Naive thymus-derived CD4-positive, alpha-beta T cell (primary cell): Measurements from ENCODE around the gene NANS. TPM values are rescaled to one million over a fixed set of nuclear protein-coding genes. Genes with fewer than 3 reads are reported as not detected.
"Not testable (repeated sequence)": the region's sequence is repeated elsewhere in the genome, so short reads cannot be mapped to it uniquely, and the experiment has no call there.

Source experiments
- ATAC-seq: fragments of 150-1000 bp; cut with Tn5 transposase; 2 replicates; pipeline ENCODE4 v1.10.0; 2021; ENCODE audit warnings: mild to moderate bottlenecking, moderate library complexity
- CTCF ChIA-PET: fragments of 350-600 bp; sonication (Branson Sonifier 250); formaldehyde crosslinking; loops from one replicate; lab custom pipeline; 2021; ENCODE audit warnings: antibody characterized with exemption; lab: Charles Lee
- POLR2A ChIA-PET: fragments of 350-600 bp; sonication (Branson Sonifier 250); formaldehyde crosslinking; loops from one replicate; lab custom pipeline; 2021; ENCODE audit warnings: antibody characterized with exemption, inconsistent platforms; lab: Charles Lee
- DNase-seq, 9 donors: peaks; one replicate each; pipeline versions ENCODE4 v3.0.0 to v3.0.0-alpha.2; 2020 to 2022; ENCODE audit warnings: mixed read lengths in 1 of 9
- H3K27ac ChIP-seq: one replicate; pipeline ENCODE4 v1.7.0; 2013; ENCODE audit warnings: mild to moderate bottlenecking, low read depth, low read length, moderate library complexity
- H3K27me3 ChIP-seq, 2 donors: one replicate each; pipeline ENCODE4 v1.7.0; 2013; ENCODE audit warnings: low read length in 2 of 2, mild to moderate bottlenecking in 2 of 2, moderate library complexity in 2 of 2; ENCODE audit not compliant: control insufficient read depth in 2 of 2, insufficient read depth in 2 of 2
- H3K36me3 ChIP-seq, 3 experiments: 1 replicate in 2 of 3; 2 replicates in 1 of 3; pipeline ENCODE4 v1.7.0; 2013; ENCODE audit warnings: low read length in 3 of 3, mild to moderate bottlenecking in 3 of 3, moderate library complexity in 1 of 3; ENCODE audit not compliant: insufficient read depth in 3 of 3, control insufficient read depth in 2 of 3
- H3K4me1 ChIP-seq, 2 donors: one replicate each; pipeline ENCODE4 v1.7.0; 2013; ENCODE audit warnings: low read length in 2 of 2, mild to moderate bottlenecking in 2 of 2, moderate library complexity in 1 of 2; ENCODE audit not compliant: control insufficient read depth in 2 of 2, insufficient read depth in 2 of 2
- H3K4me3 ChIP-seq: 2 replicates; pipeline ENCODE4 v1.7.0; 2013; ENCODE audit warnings: mild to moderate bottlenecking, low read length
- H3K9me3 ChIP-seq, 3 experiments: 1 replicate in 2 of 3; 2 replicates in 1 of 3; pipeline ENCODE4 v1.7.0; 2013; ENCODE audit warnings: low read length in 3 of 3; ENCODE audit not compliant: control insufficient read depth in 2 of 3
- H3K27ac Mint-ChIP-seq, 9 donors: one replicate each; pipeline ENCODE4 v1.8.0; 2020 to 2022; ENCODE audit warnings: mixed read lengths in 9 of 9, mild to moderate bottlenecking in 8 of 9, moderate library complexity in 5 of 9, inconsistent platforms in 2 of 9
- H3K27me3 Mint-ChIP-seq, 5 donors: one replicate each; pipeline ENCODE4 v1.8.0; 2021 to 2022; ENCODE audit warnings: mixed read lengths in 5 of 5, mild to moderate bottlenecking in 1 of 5
- H3K36me3 Mint-ChIP-seq, 5 donors: one replicate each; pipeline ENCODE4 v1.8.0; 2020 to 2022; ENCODE audit warnings: mixed read lengths in 5 of 5, mild to moderate bottlenecking in 3 of 5, inconsistent platforms in 1 of 5
- H3K4me1 Mint-ChIP-seq, 7 donors: one replicate each; pipeline ENCODE4 v1.8.0; 2020 to 2022; ENCODE audit warnings: mixed read lengths in 7 of 7, mild to moderate bottlenecking in 3 of 7, inconsistent platforms in 1 of 7
- H3K4me3 Mint-ChIP-seq, 10 donors: one replicate each; pipeline ENCODE4 v1.8.0; 2020 to 2022; ENCODE audit warnings: mild to moderate bottlenecking in 10 of 10, mixed read lengths in 10 of 10, moderate library complexity in 6 of 10, inconsistent platforms in 2 of 10
- H3K9me3 Mint-ChIP-seq, 11 donors: one replicate each; pipeline ENCODE4 v1.8.0; 2020 to 2022; ENCODE audit warnings: mixed read lengths in 11 of 11, mild to moderate bottlenecking in 4 of 11, inconsistent platforms in 1 of 11, moderate library complexity in 1 of 11
- intact Hi-C, 2 donors: fragments of 100-400 bp; cut with micrococcal nuclease; formaldehyde crosslinking; loops; one replicate each; pipeline ENCODE4 v1.15.1; 2023
- polyA plus RNA-seq, 2 donors: library from polyadenylated mRNA; unstranded; fragments of 300-500 nt; fragmentation: Illumina TruSeq; gene quantifications; one replicate each; pipeline ENCODE4 v1.2.3, GENCODE V29; 2021
- total RNA-seq, 6 experiments: library from RNA in 5 of 6; stranded (reverse) in 5 of 6; gene quantifications; 1 replicate in 5 of 6; 2 replicates in 1 of 6; pipeline ENCODE4 v1.2.3 and lab custom pipeline; 2021 to 2026

NANS gene
- total and polyA plus RNA-seq, 7 experiments from 2014 or later: 16.3 to 58.9 (median 33.2) TPM

GRCh38 chr9:98085944-98086343, 29.4 kb downstream of the NANS start:
- Mint-ChIP-seq H3K27me3 (no peaks in the 10 kb centered on the region), H3K36me3 (peaks cover 23 to 59% (median 39%) of the 10 kb centered on the region in 5 donors), H3K4me3 (peak overlapping the region in 1 of 10 donors; percentile 60), H3K27ac (peak overlapping the region; percentile 53 to 92 (median 75)), H3K9me3 (peaks cover 0 to 1% (median 0%) of the 10 kb centered on the region in 11 donors), H3K4me1 (peaks cover 8 to 66% (median 54%) of the 10 kb centered on the region in 7 donors)
- no peak overlapping the region for H3K27ac ChIP-seq
- no peak overlapping the region for H3K4me3 ChIP-seq
- ATAC-seq (no peak), DNase-seq (no peak)
- peaks cover 13 to 65% (median 30%) of the 10 kb centered on the region in 3 experiments for H3K36me3 ChIP-seq
- ChIA-PET CTCF (interaction anchor here (0.6 to 1.3 kb wide), 4 partner anchors 11 to 99 kb away, joined by 3 read pairs; no protein-coding TSS in a partner anchor), POLR2A (interaction anchor here (0.7 to 1.1 kb wide), 2 partner anchors 14 to 29 kb away, joined by 3 read pairs; no protein-coding TSS in a partner anchor)
- no peaks in the 10 kb centered on the region for H3K9me3 ChIP-seq
- intact Hi-C loops: no loop called here
- peaks cover 0 to 30% of the 10 kb centered on the region in 2 donors for H3K4me1 ChIP-seq
- no peaks in the 10 kb centered on the region for H3K27me3 ChIP-seq

- peaks cover 0 to 25% of the 10 kb centered on the region in 2 donors for H3K4me1 ChIP-seq
- ChIA-PET POLR2A (interaction anchor here (0.6 to 1.1 kb wide), 3 partner anchors 10 to 29 kb away, joined by 3 to 4 read pairs (median 3); no protein-coding TSS in a partner anchor), CTCF (interaction anchor here (0.6 to 1.1 kb wide), 3 partner anchors 11 to 98 kb away, joined by 3 read pairs; no protein-coding TSS in a partner anchor)
- Mint-ChIP-seq H3K27ac (peak overlapping the region; percentile 64 to 92 (median 82)), H3K27me3 (no peaks in the 10 kb centered on the region), H3K4me3 (peak overlapping the region; percentile 2 to 67 (median 42)), H3K36me3 (peaks cover 23 to 58% (median 39%) of the 10 kb centered on the region in 5 donors), H3K9me3 (peaks cover 0 to 1% (median 0%) of the 10 kb centered on the region in 11 donors), H3K4me1 (peaks cover 8 to 64% (median 54%) of the 10 kb centered on the region in 7 donors)
- H3K27ac ChIP-seq: no peak overlapping the region
- DNase-seq: no peak
- H3K27me3 ChIP-seq: no peaks in the 10 kb centered on the region
- H3K4me3 ChIP-seq: no peak overlapping the region
- ATAC-seq: no peak
- intact Hi-C loops: no loop called here
- H3K9me3 ChIP-seq: no peaks in the 10 kb centered on the region
- H3K36me3 ChIP-seq: peaks cover 13 to 60% (median 25%) of the 10 kb centered on the region in 3 experiments
These were observed 29.9 kb downstream of the NANS start for GRCh38 chr9:98086461-98086860.

DNA sequence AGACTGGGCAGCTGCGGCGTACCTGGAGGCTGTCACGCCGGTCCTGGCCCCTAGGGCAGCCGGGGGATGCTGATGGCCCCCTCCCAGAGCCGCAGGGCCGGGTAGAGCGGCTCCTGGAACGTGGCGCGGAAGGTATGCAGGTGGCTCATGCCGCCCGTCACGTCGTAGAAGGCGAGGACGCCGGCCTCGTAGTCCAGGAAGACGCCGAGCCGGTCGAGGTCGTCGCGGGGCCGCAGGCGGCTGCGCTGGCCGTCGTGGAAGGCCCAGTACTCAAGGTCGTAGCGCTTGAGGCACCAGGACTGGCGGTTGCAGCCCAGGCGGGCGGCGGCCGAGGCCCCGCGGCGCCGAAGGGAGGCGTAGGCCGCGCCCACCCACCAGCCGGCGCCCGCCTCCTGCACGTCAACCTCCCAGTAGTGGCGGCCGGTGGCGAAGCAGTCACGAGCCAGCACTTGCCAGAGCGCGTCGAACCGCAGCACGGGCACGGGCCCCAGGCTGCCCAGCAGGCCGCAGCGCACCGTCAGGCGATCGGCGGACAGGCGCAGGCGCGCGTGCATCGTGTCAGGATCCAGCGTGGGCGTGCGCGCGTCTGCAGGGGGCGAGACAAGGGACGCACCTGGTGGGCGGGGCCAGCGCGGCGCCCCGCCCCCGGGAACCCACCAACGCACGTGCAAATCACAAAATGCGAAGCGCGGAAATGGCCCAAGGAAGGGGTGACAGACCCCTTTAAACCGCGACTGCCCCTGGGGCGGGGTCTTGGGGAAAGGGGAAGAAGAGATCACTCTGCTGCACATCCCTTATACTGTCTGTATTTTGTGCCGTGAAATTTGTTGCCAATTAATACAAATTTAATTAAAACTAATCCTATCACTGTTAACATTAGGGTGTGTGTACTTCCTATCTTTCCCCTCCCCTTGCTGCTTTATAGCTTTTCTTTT, 31.2 kb downstream of the NANS start:
- no peaks in the 10 kb centered on the region for H3K27me3 Mint-ChIP-seq
- no peak overlapping the region for H3K27ac ChIP-seq
- peaks cover 0 to 1% (median 0%) of the 10 kb centered on the region in 11 donors for H3K9me3 Mint-ChIP-seq
- H3K4me3 ChIP-seq: no peak overlapping the region
- H3K4me1 Mint-ChIP-seq: peaks cover 13 to 61% (median 53%) of the 10 kb centered on the region in 7 donors
- no peaks in the 10 kb centered on the region for H3K9me3 ChIP-seq
- peaks cover 26 to 50% (median 39%) of the 10 kb centered on the region in 5 donors for H3K36me3 Mint-ChIP-seq
- intact Hi-C loops: no loop called here
- H3K27ac Mint-ChIP-seq: peak overlapping the region in 6 of 9 donors; percentile 71 to 87 (median 82)
- H3K36me3 ChIP-seq: peaks cover 8 to 47% (median 23%) of the 10 kb centered on the region in 3 experiments
- peak overlapping the region in 3 of 10 donors; percentile 54 to 62 (median 60) for H3K4me3 Mint-ChIP-seq
- peaks cover 0 to 13% of the 10 kb centered on the region in 2 donors for H3K4me1 ChIP-seq
- peak in 4 of 9 donors; percentile 25 to 32 (median 26) for DNase-seq
- ATAC-seq: peak; percentile 87
- ChIA-PET CTCF (no interaction called here), POLR2A (interaction anchor here (0.5 to 1.5 kb wide), 5 partner anchors 10 to 149 kb away, joined by 3 to 6 read pairs (median 4); no protein-coding TSS in a partner anchor)
- no peaks in the 10 kb centered on the region for H3K27me3 ChIP-seq

DNA sequence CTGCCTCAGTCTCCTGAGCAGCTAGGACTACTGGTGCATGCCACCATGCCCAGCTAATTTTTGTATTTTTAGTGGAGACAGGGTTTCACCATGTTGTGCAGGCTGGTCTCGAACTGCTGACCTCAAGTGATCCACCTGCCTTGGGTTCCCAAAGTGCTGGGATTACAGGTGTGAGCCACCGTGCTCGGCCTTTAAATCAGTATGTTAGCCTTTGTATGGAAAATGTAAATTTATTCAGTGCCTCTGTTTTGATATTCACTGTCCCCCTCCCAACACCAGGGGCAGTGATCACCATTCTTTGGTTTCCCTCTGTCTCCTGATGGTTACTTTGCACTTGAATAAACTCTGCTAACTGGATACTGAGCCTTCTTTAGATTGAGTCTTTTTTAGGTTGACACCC, 34.1 kb downstream of the NANS start:
- H3K36me3 ChIP-seq: peaks cover 4 to 36% (median 18%) of the 10 kb centered on the region in 3 experiments
- CTCF ChIA-PET: interaction anchor here (1.0 kb wide), 1 partner anchor 27 kb away, joined by 4 read pairs; no protein-coding TSS in a partner anchor

GRCh38 chr9:98091735-98092612, 35.4 kb downstream of the NANS start:
- CTCF ChIA-PET: interaction anchor here (0.6 to 2.4 kb wide), 4 partner anchors 10 to 34 kb away, joined by 3 to 11 read pairs (median 4); no protein-coding TSS in a partner anchor
- peaks cover 0 to 1% (median 0%) of the 10 kb centered on the region in 11 donors for H3K9me3 Mint-ChIP-seq
- no peaks in the 10 kb centered on the region for H3K27me3 Mint-ChIP-seq
- POLR2A ChIA-PET: interaction anchor here (1.1 to 7.8 kb wide), 6 partner anchors 9 to 163 kb away, joined by 3 to 73 read pairs (median 11); partner anchors contain the start of genes TBC1D2 and TRIM14
- peaks cover 0 to 20% of the 10 kb centered on the region in 2 donors for H3K4me1 ChIP-seq
- peak overlapping the region; percentile 79 to 95 (median 84) for H3K27ac Mint-ChIP-seq
- no peak for ATAC-seq
- peaks cover 17 to 54% (median 48%) of the 10 kb centered on the region in 5 donors for H3K36me3 Mint-ChIP-seq
- H3K27me3 ChIP-seq: no peaks in the 10 kb centered on the region
- no peak overlapping the region for H3K27ac ChIP-seq
- peak overlapping the region in 8 of 10 donors; percentile 32 to 78 (median 60) for H3K4me3 Mint-ChIP-seq
- H3K36me3 ChIP-seq: peaks cover 0 to 35% (median 9%) of the 10 kb centered on the region in 3 experiments
- no peak for DNase-seq
- intact Hi-C loops: no loop called here
- H3K4me1 Mint-ChIP-seq: peaks cover 21 to 72% (median 69%) of the 10 kb centered on the region in 7 donors
- H3K4me3 ChIP-seq: no peak overlapping the region
- H3K9me3 ChIP-seq: no peaks in the 10 kb centered on the region

More for the DNA sequence above, 34.1 kb downstream of the NANS start:
- ATAC-seq, H3K27me3 Mint-ChIP-seq, H3K9me3 Mint-ChIP-seq, H3K9me3 ChIP-seq, intact Hi-C loops, H3K27me3 ChIP-seq, H3K27ac ChIP-seq, DNase-seq, H3K4me3 Mint-ChIP-seq, H3K4me3 ChIP-seq: not testable (repeated sequence)
- H3K4me1 ChIP-seq: peaks cover 0 to 18% of the 10 kb centered on the region in 2 donors
- Mint-ChIP-seq H3K27ac (peak overlapping the region in 6 of 9 donors; percentile 39 to 80 (median 69)), H3K4me1 (peaks cover 22 to 69% (median 65%) of the 10 kb centered on the region in 7 donors), H3K36me3 (peaks cover 25 to 52% (median 46%) of the 10 kb centered on the region in 5 donors)
- POLR2A ChIA-PET: interaction anchor here (1.3 to 2.6 kb wide), 2 partner anchors 8 to 10 kb away, joined by 5 to 9 read pairs; no protein-coding TSS in a partner anchor
